Breast epithelium (tissue), 3 donors: Measurements from ENCODE around the gene SLC16A13.
A peak's percentile ranks its signal among the peaks of the same experiment; 100 is the strongest.

Experiments
- POLR2A ChIP-seq: fragments of 450-650 bp; IDR thresholded peaks from one replicate; pipeline ENCODE4 v1.6.1; 2016; ENCODE audit warnings: antibody characterized with exemption, mild to moderate bottlenecking, moderate library complexity
- POLR2AphosphoS5 ChIP-seq, 3 donors: sonication (generic); formaldehyde crosslinking; IDR thresholded peaks; one replicate each; pipeline ENCODE4 v1.6.1; 2017; ENCODE audit warnings: antibody characterized with exemption in 3 of 3
- TF ChIP-seq, protein P1 (sequence below), 3 donors: fragments of 450-650 bp; IDR thresholded peaks; one replicate each; pipeline ENCODE4 v1.5.1; 2016 to 2017; ENCODE audit warnings: antibody characterized with exemption in 3 of 3, mild to moderate bottlenecking in 3 of 3, moderate library complexity in 3 of 3

DNA sequence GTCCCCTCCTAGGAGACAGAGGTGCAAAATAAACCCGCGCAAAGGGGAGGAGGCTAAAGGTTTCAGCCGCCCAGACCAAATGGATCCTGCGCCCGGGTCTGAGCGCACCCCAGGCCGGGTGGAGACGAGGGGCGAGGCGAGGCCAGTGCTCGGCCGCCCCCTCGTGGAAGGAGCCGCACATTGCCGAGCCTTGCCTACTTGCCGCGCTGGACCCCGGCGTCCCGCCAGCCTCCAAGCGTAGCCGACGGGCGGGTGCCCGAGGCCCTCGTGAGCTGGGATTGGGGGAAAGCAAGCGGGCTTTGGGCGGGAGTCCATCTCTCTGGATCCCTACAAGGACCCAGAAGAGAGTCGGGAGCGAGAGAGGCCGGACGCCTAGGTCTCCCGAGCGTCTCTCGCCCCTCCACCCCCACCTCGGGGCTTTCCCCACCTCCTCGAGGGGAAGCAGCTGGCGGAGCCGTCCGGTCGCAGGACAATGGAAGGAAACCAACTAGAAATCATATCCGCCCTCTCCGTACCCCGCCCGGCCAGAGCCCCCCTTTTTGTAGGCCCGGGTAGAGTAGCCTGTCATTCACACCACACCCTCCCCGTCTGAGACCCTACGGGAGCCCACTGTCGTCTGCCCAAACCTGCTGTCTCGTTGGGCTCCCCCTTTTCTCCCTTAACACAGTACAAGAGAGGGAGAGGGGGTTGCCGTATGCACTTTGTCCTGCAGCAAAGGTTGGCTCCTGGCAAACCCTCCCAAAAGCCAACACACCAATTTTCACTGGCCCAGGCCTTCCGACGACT lies 13.6 kb upstream of the SLC16A13 start:
- TF ChIP-seq POLR2AphosphoS5 (IDR thresholded peaks at IDR 0.05) (peak; percentile 25 to 37 (median 34)), POLR2A (no peak)
- TF ChIP-seq, protein P1, sequence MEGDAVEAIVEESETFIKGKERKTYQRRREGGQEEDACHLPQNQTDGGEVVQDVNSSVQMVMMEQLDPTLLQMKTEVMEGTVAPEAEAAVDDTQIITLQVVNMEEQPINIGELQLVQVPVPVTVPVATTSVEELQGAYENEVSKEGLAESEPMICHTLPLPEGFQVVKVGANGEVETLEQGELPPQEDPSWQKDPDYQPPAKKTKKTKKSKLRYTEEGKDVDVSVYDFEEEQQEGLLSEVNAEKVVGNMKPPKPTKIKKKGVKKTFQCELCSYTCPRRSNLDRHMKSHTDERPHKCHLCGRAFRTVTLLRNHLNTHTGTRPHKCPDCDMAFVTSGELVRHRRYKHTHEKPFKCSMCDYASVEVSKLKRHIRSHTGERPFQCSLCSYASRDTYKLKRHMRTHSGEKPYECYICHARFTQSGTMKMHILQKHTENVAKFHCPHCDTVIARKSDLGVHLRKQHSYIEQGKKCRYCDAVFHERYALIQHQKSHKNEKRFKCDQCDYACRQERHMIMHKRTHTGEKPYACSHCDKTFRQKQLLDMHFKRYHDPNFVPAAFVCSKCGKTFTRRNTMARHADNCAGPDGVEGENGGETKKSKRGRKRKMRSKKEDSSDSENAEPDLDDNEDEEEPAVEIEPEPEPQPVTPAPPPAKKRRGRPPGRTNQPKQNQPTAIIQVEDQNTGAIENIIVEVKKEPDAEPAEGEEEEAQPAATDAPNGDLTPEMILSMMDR (IDR thresholded peaks at IDR 0.05): peak; percentile 84 to 89 (median 89)
